Activated gamma-delta T cell (primary cell): Measurements from ENCODE around the gene MOV10.

Source experiments
- DNase-seq: peaks from one replicate; lab custom pipeline; 2025; lab: John Stamatoyannopoulos, UW

The MOV10 gene

DNA sequence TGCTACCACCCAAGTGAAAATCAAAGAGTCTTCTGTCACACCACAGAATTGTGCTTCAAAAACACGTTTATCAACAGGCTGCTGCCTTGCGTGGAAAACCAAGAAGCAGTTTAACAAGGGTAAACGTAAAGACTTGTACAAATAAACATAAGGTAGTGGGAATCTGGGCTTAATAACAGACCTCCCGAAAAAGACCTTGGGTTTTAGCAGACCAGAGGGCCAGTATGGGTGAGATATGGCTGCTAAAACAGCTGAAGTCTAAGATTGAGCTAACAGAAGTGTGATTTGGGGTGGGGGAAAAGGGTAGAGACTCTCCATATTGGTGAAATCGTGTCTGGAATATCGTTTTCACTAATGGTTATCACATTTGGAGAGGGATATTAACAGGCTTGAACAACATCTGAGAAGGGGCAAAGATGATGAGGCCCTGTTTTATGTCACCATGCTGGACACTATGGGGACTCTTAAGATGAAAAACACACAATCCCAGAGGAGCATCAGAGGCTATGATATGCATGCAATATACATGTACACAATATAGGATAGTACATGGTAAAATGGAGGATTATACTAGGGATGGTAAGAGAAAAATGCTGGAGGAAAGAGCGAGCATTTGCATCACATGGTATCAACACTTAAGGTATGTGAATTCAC is 1.4 kb downstream of the MOV10 start:
- DNase-seq = no peak

DNA sequence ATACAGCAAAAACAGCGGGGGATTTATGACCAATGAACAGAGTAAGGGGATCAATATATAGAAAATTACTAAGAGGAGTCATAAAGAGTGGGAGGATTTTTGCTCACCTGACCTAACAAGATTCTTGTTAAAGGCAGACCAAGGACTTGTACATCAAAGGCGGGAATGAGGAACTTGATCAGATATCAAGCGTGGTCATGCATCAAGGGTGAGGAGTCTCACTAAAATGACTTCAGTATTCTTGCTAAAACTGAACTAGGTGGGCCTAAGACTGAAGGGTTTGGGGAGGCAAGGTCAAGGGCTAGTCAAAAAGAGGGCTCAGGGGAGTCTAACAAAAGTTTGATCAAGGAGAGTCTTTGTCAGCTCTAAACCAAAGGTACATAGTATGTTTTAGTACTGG is 2.1 kb downstream of the MOV10 start:
- DNase-seq = no peak

DNA sequence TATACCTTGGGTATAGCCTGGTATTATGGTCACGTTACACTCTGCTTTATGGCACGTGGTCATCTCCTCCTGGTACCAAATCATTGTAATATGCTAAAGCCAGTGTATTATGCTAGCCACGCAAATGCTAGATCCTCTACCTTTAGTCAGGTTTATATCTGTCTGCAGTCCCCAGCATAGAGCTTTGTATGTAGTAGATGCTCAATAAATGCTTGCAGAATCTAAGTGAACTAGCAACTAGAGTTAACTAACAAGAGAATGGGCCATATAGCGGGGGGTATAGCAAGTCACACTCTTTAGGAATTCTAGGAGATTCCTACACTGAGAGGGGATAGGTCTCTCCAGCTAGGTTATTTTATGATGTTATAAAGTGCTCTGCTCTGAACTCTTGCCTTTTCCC is 3.0 kb downstream of the MOV10 start:
- DNase-seq = no peak

DNA sequence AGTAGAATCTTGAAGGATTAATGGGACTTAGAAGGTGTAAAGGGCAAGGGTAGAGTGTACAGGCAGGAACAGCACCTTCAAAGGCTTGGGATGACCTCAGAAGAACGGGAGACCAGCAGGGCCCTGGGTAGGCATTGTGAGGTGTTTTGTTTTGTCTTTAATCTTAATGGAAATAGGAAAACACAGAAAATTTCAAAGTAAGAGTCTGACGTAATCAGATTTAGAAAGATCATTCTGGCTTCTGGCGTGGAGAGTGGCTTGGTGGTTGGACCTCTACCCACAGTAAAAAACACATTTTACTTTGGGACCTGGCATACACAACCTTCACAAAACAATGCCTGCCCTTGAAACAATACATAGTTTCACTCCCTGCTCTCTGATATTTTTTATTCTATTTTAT is 4.1 kb downstream of the MOV10 start:
- no peak for DNase-seq

DNA sequence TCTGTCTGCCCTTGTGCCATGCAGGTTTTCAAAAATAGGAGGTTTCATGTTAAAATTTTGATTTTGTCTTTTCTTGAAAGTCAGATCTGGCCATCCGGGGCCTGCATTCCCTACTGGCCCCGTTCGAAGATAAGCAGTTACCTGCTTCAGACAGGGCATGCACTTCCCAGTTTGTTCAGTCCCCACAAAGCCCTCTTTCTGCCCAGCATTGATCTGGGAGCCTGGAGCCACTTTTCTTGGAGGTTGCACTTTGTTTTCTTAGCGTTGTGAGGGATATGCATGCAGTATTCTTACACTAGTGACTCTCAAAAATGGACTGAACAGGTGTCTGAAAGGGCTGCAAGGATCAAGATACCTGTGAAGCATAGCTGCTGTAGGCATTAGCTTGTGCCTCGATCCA is 11.5 kb downstream of the MOV10 start:
- no peak for DNase-seq

DNA sequence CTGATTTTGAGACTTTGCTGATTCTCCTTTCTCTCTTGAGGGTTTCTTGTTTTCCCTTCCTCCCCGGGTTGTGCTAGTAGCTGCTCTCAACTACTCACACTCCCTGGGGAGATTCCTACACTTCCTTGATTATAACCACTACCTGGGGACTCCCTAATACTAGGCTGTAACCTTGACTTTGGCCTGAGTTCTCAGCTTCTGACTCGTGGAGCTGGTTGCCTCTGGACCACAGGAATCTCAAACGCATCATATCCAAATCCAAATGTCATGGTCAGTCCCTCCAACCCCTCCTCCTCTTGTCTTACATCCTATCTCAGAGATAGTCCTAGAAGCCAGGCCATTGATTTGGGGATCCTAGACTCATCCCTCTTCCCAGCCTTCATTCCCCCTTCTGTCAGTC is 12.0 kb downstream of the MOV10 start:
- DNase-seq = no peak

DNA sequence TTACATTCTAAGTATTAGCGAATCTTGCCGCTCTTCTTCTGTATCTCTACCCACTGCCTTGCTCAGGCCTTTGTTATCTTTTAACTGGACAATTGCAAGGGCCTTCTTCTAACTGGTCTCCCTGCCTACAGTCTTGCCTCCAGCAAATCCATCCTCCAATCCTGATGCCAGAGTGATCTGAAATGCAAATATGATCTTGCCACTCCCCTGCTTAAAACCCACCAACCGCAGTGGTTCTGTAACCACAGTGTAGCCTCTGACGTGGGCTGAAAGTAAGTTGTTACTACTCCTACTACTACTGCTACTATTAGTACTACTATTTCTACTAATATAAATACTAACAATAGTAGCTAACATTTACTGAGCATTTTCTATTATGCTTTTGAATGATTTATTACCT is 12.4 kb downstream of the MOV10 start:
- no peak for DNase-seq

DNA sequence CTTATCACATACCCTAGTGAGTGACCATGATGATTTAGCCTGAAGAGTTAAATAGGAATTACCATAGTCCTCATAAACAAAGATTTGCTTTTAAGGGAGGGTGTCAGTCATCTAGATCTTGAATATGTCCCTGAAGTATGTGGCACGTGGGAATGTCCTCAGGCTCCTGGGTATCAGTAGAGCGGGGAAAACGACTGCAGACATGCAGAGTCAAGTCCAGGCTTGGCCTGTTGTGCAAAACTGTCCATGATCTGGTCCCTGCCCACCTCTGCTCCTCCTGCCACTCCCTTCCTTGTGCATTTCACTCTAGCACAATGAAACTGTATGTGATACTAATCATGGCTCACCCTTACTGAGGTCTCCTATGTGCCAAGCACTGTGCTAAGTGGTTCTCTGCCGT is 12.9 kb downstream of the MOV10 start:
- DNase-seq = no peak

DNA sequence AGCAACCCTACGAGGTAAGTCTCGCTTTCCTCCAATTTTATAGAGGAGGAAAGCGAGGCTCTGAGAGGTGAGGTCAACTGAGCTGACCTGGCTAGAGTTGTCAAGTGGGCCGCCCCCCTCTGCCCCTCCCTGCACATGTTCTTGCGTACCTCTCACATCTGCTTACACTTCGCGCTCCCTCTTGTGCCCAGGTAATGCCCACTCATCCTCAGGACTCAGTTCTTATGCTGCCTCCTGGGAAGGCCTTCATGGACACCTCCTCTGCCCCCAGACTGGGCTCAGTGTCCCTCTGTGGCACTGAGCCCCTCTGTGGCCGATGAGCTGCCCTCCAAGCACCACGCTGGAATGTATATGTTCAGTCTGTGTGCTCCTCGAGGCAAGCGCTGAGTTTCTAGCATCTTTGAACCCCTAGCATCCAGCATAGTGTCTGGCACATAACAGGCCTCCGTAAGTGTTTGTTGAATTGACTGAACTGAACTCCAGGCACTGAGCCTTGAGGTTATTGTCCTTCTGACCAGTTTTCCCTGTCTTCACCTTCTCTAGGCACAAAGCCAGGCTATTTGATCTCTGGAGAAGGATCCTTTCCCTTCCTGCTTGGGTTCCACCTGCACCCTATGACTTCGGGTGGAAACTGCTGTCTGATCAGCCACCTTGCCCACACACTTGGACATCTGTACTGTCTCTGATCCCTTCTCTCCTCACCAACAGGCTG is 13.5 kb downstream of the MOV10 start:
- no peak for DNase-seq

DNA sequence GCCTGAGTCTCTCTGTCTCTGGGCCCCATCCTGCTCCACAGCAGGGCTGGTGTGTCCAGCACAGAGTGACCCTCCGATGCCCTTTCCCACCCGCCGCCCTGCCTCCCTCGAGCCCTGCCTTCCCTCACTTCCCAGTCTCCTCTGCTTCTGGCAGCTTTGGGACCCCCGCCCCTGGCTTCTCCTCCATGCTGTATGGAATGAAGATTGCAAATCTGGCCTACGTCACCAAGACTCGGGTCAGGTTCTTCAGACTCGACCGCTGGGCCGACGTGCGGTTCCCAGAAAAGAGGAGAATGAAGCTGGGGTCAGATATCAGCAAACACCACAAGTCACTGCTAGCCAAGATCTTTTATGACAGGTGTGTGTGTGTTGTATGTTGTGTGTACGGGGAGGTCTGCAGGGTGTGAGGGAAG is 14.3 kb downstream of the MOV10 start:
- DNase-seq = no peak

DNA sequence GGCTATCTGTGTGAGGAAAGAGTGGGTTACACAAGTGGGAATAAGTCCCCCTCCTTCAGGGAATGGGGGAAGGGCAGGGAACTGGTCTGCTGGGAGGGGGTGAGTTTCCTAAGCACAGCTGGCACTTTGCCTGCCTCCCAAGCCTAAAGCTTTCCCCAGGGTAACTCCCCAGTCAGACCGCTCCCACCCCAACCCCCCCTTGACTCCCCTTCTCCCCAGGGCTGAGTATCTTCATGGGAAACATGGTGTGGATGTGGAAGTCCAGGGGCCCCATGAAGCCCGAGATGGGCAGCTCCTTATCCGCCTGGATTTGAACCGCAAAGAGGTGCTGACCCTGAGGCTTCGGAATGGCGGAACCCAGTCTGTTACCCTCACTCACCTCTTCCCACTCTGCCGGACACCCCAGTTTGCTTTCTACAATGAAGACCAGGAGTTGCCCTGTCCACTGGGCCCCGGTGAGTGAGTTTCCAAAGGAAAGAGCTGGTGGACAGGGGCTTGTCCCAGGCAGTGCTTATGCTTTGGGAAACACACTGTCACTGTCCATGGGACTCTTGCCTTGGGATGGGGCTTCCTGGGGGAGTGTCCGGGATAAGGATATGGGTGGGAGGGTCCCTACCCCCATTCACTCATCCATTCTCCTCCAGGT is 14.9 kb downstream of the MOV10 start:
- no peak for DNase-seq

DNA sequence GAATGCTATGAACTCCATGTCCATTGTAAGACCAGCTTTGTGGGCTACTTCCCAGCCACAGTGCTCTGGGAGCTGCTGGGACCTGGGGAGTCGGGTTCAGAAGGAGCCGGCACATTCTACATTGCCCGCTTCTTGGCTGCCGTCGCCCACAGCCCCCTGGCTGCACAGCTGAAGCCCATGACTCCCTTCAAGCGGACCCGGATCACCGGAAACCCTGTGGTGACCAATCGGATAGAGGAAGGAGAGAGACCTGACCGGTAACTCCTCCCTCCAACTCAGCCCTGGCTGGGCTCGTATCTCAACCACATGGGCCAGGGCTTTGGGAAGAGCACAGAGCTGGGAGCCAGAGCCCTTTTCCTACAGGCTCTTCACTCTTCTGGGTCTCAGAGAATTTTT is 15.4 kb downstream of the MOV10 start:
- DNase-seq = no peak

DNA sequence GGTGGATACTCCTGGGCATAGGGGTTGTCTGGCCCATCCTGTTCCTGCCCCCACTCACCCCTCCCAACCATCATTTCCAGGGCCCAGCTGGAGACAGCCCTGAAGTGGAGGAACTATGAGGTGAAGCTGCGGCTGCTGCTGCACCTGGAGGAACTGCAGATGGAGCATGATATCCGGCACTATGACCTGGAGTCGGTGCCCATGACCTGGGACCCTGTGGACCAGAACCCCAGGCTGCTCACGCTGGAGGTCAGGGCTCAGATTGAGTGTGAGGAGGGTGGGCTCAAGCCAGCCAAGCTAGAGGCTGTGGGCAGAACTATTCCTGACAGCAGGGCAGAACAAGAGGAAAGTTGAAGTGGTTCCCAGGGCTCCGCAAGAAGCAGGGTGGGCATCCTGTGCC is 18.2 kb downstream of the MOV10 start:
- no peak for DNase-seq

DNA sequence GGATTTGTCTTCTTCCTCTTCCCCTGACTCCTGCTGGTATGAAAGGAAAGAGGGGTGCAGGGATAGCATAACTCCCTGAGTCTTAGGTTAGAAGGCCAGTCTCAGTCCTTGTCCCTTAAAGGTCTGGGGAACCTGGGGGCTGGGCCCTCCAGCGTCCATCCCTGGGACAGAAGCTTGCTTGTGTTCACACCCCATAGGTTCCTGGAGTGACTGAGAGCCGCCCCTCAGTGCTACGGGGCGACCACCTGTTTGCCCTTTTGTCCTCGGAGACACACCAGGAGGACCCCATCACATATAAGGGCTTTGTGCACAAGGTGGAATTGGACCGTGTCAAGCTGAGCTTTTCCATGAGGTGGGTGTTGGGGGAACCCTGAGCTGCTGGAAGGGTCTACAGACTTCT is 19.4 kb downstream of the MOV10 start:
- DNase-seq = no peak

DNA sequence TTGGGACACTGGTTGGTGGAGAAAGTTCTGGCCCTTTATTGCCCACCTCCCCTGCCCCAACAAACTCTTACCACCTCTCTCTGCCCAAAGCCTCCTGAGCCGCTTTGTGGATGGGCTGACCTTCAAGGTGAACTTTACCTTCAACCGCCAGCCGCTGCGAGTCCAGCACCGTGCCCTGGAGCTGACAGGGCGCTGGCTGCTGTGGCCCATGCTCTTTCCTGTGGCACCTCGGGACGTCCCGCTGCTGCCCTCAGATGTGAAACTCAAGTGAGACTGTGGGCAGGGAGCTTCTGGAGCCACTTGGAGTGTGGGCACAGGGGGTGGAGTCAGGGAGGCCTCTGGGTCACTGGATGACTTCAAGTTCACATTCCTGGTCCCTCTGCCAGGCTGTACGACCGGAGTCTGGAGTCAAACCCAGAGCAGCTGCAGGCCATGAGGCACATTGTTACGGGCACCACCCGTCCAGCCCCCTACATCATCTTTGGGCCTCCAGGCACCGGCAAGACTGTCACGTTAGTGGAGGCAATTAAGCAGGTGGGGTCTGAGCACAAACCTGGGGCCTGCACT is 20.0 kb downstream of the MOV10 start:
- DNase-seq = no peak

DNA sequence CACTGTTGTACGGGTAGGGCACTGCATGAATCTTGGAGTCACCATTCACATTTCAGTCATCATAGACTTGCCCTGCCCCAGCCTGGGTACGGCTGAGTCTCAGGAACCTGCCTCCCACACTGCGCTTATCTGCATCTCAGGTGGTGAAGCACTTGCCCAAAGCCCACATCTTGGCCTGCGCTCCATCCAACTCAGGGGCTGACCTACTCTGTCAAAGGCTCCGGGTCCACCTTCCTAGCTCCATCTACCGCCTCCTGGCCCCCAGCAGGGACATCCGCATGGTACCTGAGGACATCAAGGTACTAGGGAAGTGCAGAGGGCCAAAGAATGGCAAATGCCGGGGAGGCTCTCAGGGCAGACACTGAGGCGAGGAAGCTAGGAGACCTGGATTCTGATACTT is 20.8 kb downstream of the MOV10 start:
- no peak for DNase-seq

DNA sequence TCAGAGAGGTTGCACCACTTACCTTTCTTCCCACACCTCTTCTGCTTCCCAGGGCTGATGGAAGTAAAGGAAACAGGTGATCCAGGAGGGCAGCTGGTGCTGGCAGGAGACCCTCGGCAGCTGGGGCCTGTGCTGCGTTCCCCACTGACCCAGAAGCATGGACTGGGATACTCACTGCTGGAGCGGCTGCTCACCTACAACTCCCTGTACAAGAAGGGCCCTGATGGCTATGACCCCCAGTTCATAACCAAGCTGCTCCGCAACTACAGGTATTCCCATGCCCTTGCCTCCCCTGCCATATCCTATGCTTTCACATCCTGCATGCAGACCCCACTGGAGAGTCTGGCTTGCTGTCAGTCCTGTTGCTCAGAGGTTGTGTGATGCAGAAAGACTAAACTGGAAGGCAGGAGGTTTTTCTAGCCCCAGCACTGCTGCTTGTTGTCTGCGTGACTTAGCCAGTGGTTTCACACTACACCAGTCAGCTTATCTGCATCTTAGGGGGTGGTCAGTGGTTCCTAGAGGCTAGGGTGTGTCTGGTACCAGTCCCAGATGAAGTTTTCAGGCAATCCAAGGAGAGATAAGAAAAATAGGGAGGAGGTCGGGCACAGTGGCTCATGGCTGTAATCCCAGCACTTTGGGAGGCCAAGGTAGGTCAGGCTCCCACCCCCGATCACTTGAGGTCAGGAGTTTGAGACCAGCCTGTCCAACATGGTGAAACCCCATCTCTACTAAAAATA is 22.3 kb downstream of the MOV10 start:
- no peak for DNase-seq

DNA sequence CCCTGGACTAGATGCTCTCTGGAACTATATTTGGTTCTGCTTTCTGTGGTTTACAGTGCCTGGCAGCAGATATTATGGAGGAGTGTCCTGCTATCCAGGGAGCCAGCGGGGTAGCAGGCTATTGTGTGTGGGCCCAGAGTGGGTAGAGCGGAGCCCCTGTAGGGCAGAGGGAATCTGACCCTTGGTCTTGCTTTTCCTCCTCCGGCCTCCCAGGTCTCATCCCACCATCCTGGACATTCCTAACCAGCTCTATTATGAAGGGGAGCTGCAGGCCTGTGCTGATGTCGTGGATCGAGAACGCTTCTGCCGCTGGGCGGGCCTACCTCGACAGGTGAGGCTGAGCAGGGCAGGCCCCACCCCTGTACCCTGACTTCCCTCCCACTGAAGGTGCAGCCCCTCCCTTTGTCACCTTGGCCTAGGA is 23.3 kb downstream of the MOV10 start:
- no peak for DNase-seq

DNA sequence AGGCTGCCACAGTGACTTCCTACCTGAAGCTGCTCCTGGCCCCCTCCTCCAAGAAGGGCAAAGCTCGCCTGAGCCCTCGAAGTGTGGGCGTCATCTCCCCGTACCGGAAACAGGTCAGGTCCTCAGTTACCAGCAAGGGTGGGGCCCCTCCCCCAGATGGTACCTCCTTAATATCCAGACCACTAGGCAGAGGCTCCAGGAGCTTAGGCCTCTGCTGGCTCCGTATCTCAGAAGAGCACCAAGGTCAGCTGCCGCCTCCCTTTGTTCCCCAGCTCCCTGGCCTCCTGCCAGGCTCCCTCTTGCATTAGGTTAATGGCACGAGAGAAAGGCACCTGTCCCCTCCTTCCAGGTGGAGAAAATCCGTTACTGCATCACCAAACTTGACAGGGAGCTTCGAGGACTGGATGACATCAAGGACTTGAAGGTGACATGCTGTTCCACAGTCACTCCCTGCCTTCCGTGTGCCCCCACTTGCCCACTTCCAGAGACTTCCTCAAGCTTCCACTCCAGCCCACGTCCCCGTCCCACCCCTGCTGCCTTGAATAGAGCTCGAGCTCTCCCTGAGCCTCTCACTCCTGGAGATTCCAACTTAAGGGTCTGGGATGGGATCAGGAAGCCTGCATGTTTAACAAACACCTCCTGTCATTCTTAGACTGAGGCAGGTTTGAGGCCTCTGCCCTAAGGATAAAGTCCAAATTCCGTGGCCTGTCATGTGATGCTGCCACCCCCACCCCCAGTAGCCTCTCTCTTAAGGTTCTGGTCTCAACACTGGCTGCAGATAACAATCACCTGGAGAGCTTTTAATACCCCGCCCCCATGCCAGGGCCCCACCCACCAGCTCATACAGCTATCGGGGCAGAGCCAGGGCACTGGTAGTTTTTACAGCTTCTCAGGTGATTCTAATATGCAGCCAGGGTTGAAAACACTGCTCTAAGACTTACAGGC is 24.2 kb downstream of the MOV10 start:
- no peak for DNase-seq

DNA sequence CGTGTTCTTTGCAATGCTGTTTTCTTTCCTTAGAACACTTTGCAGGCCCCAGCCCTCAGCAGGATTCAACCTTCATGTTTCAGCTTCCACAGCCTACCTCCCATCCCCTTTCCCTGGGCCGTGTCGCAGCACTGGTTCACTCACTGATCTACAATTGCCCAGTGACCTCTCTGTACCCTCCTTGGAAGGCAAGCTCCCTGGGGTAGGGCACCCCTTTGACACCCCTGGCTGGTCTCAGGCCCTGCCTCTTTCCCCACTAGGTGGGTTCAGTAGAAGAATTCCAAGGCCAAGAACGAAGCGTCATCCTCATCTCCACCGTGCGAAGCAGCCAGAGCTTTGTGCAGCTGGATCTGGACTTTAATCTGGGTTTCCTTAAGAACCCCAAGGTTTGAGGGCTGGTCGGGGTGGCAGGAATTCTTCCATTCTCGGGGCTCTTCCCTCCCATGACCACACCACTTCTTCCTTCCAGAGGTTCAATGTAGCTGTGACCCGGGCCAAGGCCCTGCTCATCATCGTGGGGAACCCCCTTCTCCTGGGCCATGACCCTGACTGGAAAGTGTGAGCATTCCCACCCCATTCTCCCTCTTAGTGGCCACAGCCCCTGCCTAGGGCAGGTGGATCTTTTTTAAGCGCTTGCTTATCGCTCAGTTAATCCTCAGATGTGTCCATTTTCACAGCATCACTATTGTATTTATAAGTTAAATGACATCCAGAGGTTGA is 25.1 kb downstream of the MOV10 start:
- no peak for DNase-seq
